Tibial nerve (tissue), 4 donors: ENCODE measurements around the gene LEP.

ENCODE experiments used
- CTCF ChIP-seq, 5 experiments: fragments of 200-600 bp in 3 of 5; fragments of 450-650 bp in 2 of 5; sonication (generic) in 3 of 5; IDR thresholded peaks; one replicate each; pipeline ENCODE4 v1.5.1; 2016 to 2019; ENCODE audit warnings: antibody characterized with exemption in 5 of 5, mild to moderate bottlenecking in 3 of 5, moderate library complexity in 2 of 5
- EP300 ChIP-seq, 2 donors: sonication (generic); formaldehyde crosslinking; IDR thresholded peaks; one replicate each; pipeline ENCODE4 v1.6.1; 2017; ENCODE audit warnings: antibody characterized with exemption in 2 of 2, mild to moderate bottlenecking in 1 of 2

GRCh38 chr7:128227271-128227670 lies 13.8 kb upstream of the LEP start:
- TF ChIP-seq EP300 (IDR thresholded peaks at IDR 0.05) (no peak), CTCF (IDR thresholded peaks at IDR 0.05) (no peak)
